Type B pancreatic cell (in vitro differentiated cells): ENCODE measurements around the gene SWSAP1. TPM values are rescaled to one million over a fixed set of nuclear protein-coding genes. Genes with fewer than 3 reads are reported as not detected.

Source experiments
- DNase-seq: peaks from one replicate; pipeline ENCODE4 v3.0.0; 2021; ENCODE audit warnings: mixed read lengths; ENCODE audit not compliant: unreplicated experiment; ENCODE audit errors: extremely low spot score
- H3K27ac Mint-ChIP-seq: 2 replicates; pipeline ENCODE4 v1.8.0; 2021; ENCODE audit warnings: mild to moderate bottlenecking, mixed read lengths
- H3K27me3 Mint-ChIP-seq: 2 replicates; pipeline ENCODE4 v1.8.0; 2021; ENCODE audit warnings: mixed read lengths
- H3K36me3 Mint-ChIP-seq: 2 replicates; pipeline ENCODE4 v1.8.0; 2021; ENCODE audit warnings: mixed read lengths
- H3K4me1 Mint-ChIP-seq: one replicate; pipeline ENCODE4 v1.8.0; 2021; ENCODE audit warnings: mixed read lengths; ENCODE audit not compliant: unreplicated experiment
- H3K4me3 Mint-ChIP-seq: 2 replicates; pipeline ENCODE4 v1.8.0; 2021; ENCODE audit warnings: mild to moderate bottlenecking, mixed read lengths
- H3K9me3 Mint-ChIP-seq: 2 replicates; pipeline ENCODE4 v1.8.0; 2021; ENCODE audit warnings: mixed read lengths
- CTCF ChIP-seq: fragments of 200-600 bp; sonication (generic); conservative IDR thresholded peaks from 2 replicates; pipeline ENCODE4 v1.5.0; 2021; ENCODE audit warnings: antibody characterized with exemption, mild to moderate bottlenecking
- total RNA-seq: library from RNA; stranded (reverse); gene quantifications from 2 replicates; pipeline ENCODE4 v1.2.1, GENCODE V29; 2021; ENCODE audit warnings: low replicate concordance

The SWSAP1 gene
- total RNA-seq, 1 donor from 2014 or later, result 2.7 TPM

GRCh38 chr19:11382898-11383705, 8.6 kb downstream of the SWSAP1 start:
- DNase-seq, result no peak
- peak overlapping the region; percentile 64 for H3K27ac Mint-ChIP-seq

GRCh38 chr19:11383706-11384048, 9.2 kb downstream of the SWSAP1 start:
- no peak overlapping the region for H3K27ac Mint-ChIP-seq
- TF ChIP-seq CTCF, result no peak
- DNase-seq, result no peak
- peaks cover 17% of the 10 kb centered on the region for H3K27me3 Mint-ChIP-seq
- H3K4me3 Mint-ChIP-seq, result peak overlapping the region; percentile 70
- peaks cover 19% of the 10 kb centered on the region for H3K4me1 Mint-ChIP-seq
- no peaks in the 10 kb centered on the region for H3K36me3 Mint-ChIP-seq
- no peaks in the 10 kb centered on the region for H3K9me3 Mint-ChIP-seq

More at GRCh38 chr19:11382898-11383705, 8.6 kb downstream of the SWSAP1 start:
- peak; percentile 78 for TF ChIP-seq CTCF
- Mint-ChIP-seq H3K27me3 (peaks cover 17% of the 10 kb centered on the region), H3K36me3 (no peaks in the 10 kb centered on the region), H3K4me1 (peaks cover 19% of the 10 kb centered on the region), H3K9me3 (no peaks in the 10 kb centered on the region), H3K4me3 (peak overlapping the region; percentile 77)

GRCh38 chr19:11384778-11385129, 10.3 kb downstream of the SWSAP1 start:
- H3K4me3 Mint-ChIP-seq, result peak overlapping the region; percentile 66
- TF ChIP-seq CTCF, result no peak
- H3K27ac Mint-ChIP-seq, result no peak overlapping the region
- no peak for DNase-seq
- H3K4me1 Mint-ChIP-seq, result peaks cover 19% of the 10 kb centered on the region
- H3K9me3 Mint-ChIP-seq, result no peaks in the 10 kb centered on the region
- no peaks in the 10 kb centered on the region for H3K36me3 Mint-ChIP-seq
- H3K27me3 Mint-ChIP-seq, result peaks cover 17% of the 10 kb centered on the region

- H3K27ac Mint-ChIP-seq, result no peak overlapping the region
- H3K9me3 Mint-ChIP-seq, result no peaks in the 10 kb centered on the region
- peaks cover 6% of the 10 kb centered on the region for H3K4me1 Mint-ChIP-seq
- H3K27me3 Mint-ChIP-seq, result peaks cover 8% of the 10 kb centered on the region
- no peaks in the 10 kb centered on the region for H3K36me3 Mint-ChIP-seq
- no peak for DNase-seq
- no peak overlapping the region for H3K4me3 Mint-ChIP-seq
- no peak for TF ChIP-seq CTCF
Measured at GRCh38 chr19:11387162-11388034, 12.9 kb downstream of the SWSAP1 start.

GRCh38 chr19:11390359-11390758, 15.9 kb downstream of the SWSAP1 start:
- H3K27me3 Mint-ChIP-seq, result peaks cover 4% of the 10 kb centered on the region
- DNase-seq, result no peak
- no peak overlapping the region for H3K4me3 Mint-ChIP-seq
- no peaks in the 10 kb centered on the region for H3K4me1 Mint-ChIP-seq
- no peak overlapping the region for H3K27ac Mint-ChIP-seq
- no peaks in the 10 kb centered on the region for H3K9me3 Mint-ChIP-seq
- no peak for TF ChIP-seq CTCF
- peaks cover 4% of the 10 kb centered on the region for H3K36me3 Mint-ChIP-seq
